HK-2 (cell line): ENCODE data around the gene GTF2H3.
"Not testable (repeated sequence)": the region's sequence is repeated elsewhere in the genome, so short reads cannot be mapped to it uniquely, and the experiment has no call there.

ENCODE experiments used
- DNase-seq: peaks from one replicate; pipeline ENCODE4 v3.0.0-alpha.2; 2018; ENCODE audit not compliant: unreplicated experiment

Gene GTF2H3

DNA sequence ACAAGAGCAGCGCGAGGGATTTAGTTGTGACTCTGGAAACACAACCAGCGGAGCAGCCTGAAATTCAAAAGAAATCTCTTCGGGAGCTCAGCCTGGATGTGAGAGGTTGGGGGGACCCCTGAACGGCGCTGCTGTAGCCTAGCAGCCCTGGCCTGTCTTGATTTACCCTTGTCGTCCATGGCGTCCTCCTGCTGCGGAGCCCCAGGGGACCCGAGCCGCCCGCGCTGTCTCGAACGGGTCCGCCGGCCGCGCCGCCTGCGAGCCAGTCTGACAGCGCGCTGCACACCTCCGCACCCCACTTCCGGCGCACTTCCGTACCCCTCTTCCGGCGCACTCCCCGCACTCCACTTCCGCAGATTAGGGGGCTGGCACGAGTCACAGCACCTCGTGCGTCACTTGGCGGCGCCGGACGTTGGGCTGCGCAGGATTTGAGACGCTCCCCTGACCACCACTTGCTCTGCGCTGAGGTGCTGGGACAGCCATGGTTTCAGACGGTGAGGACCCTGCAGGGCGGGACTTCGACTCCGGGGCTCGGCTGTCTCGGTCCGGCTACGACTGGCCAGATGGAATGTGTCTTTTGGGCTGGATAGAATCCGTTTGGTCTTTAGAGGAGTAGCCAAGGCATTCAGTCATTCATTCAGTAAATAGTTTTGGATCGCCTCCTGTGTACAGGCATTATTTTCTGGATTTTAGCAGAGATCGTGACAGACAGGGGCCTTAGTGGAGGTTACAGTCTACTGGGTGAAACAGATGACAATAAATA lies at the start of gene GTF2H3, which contains the start of gene EIF2B1:
GTF2H3 (plus strand) TSS at position 451 of the 763 bp plus-strand sequence; CDS start at position 482, 31 bp downstream.
EIF2B1 (minus strand) TSS at position 308 of the 763 bp plus-strand sequence; CDS start at position 179, 129 bp downstream.
- peak; percentile 95 for DNase-seq

GRCh38 chr12:123591702-123592481 lies 41.7 kb upstream of the GTF2H3 start:
- no peak for DNase-seq

DNA sequence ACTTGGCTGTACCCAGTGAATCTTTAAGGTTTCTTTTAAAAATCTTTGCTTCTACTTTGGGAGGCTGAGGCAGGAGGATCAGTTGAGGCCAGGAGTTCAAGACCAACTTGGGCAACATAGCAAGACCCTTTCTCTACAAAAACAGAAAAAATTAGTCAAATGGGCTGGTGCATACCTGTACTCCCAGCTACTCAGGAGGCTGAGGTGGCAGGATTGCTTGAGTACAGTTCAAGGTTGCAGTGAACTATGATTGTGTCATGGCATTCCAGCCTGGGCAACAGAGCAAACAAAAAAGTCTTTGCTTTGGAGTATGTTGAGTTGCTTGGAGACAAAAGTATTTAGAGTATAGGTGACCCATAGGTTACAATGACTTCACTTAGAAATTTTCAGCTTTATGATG lies 37.9 kb upstream of the GTF2H3 start:
- no peak for DNase-seq

DNA sequence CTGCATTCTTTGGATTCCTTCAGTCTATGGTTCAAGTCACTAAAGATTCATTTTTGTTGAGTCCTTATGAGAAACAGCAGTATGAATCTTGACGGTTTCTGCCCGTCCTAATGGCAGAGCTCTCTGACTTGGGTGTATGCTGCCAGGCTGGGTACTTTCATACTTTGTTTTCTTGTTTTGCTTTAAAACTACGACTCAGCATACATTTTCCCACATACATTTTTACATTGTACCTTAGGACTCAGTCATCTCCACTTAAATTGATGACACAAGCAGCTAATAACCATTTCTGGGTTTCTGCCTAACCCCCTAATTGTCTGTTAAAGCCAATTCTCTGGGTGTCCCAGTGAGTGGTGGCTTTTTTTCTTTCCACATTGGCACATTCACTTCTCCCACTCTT lies 36.5 kb upstream of the GTF2H3 start:
- DNase-seq = no peak

DNA sequence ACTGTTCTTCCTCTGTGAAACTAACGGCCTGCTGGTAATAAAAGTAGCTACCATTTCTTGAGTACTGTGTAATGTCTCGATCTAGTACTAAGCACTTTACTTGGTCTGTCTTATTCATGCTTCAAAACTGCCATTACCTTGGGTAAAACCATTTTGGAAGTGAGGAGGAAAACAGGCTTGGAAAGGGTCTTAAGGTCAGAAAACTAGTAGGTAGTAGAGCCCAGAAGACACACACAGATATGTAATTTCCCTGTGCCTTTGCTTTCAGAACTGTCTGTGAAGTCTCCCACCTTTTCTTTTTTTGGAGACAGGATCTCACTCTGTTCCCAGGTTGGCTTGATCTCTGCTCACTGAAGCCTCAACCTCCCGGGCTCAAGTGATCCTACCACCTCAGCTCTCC lies 35.1 kb upstream of the GTF2H3 start:
- DNase-seq = no peak

DNA sequence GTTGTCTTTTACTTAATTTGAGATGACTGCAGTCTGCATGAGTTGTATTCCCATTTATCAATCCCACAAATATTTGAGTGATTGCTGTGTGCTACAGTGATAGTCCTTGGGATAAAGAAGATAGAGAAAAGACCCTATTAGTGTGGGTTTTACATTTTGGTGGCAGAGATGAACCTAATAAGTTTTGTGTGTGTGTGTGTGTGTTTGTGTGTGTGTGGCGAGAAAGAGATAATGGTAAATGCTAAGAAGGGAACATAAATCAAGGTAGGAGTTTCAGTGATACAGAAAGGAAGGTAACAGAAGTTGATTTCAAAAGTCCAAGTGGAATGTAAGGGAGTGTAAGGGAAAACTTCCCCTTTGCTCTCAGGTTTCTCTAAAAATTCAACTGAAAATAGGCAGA lies 34.3 kb upstream of the GTF2H3 start:
- DNase-seq = no peak

- DNase-seq = no peak
These were observed 33.9 kb upstream of the GTF2H3 start for GRCh38 chr12:123599721-123600120.

- peak; percentile 84 for DNase-seq
These were observed 31.8 kb upstream of the GTF2H3 start, which contains the start of gene DDX55 for GRCh38 chr12:123601602-123602489. TSS of gene DDX55 (plus strand) at chr12:123602099. CDS start at chr12:123602149, 50 bp downstream.

DNA sequence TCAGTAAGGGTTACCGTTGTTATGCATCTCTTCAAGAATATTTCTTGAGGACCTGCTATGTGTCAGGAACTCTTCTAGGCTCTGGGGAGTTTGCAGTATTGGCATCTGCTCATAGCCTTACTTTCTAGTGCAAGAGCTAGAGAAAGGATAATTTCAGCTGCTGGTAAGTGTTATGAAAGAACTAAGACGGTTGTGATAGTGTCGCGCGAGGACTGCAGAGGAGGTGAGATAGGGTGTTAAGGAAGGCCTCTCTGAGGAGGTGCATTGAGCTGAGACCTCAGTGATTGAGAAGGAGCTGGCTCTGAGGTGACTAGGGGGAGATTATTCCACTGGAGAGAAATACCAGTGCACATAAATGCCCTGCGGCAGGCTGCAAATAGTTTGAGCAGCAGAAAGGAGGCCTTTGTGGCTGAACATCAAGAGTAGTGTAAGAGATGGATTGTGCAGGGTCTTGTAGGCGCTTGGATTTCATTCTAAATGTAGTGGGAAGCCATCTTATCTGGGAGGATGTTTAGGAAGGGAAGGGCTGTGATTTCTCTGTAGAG lies 30.9 kb upstream of the GTF2H3 start:
- DNase-seq = peak; percentile 10

DNA sequence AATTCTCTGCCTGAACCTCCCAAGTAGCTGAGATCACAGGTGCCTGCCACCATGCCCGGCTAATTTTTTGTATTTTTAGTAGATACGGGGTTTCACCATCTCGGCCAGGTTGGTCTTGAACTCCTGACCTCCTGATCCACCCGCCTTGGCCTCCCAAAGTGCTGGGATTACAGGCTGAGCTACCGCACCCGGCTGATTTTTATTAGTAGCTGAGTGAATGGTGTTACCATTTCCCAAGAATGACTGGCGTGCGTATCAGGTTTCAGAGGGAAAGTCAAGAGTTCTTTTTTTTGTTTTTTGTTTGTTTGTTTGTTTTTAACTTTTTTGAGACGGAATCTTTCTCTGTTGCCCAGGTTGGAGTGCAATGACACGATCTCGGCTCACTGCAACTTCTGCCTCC lies 30.1 kb upstream of the GTF2H3 start:
- DNase-seq = not testable (repeated sequence)

GRCh38 chr12:123607756-123608155 lies 25.9 kb upstream of the GTF2H3 start:
- no peak for DNase-seq

DNA sequence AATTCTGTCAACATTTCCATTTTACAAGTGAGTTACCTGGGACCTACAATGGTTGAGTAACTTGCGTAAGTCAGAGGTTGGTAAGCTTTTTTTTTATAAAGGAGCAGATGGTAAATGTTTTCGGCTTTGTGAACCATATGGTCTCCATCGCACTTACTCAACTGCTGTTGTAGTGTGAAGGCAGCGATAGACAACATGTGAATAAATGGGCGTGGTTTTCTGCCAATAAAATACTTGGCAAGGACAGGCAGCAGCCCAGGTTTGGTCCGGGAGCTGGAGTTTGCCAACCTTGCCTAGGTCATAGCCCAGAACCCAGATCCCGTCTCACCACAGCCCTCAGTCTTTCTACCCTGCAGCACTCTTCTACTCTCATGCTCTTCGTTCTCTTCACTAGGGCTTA lies 25.4 kb upstream of the GTF2H3 start:
- no peak for DNase-seq

- no peak for DNase-seq
These were observed 19.5 kb upstream of the GTF2H3 start for GRCh38 chr12:123614110-123614509.

GRCh38 chr12:123614531-123614930 lies 19.1 kb upstream of the GTF2H3 start:
- DNase-seq = no peak

DNA sequence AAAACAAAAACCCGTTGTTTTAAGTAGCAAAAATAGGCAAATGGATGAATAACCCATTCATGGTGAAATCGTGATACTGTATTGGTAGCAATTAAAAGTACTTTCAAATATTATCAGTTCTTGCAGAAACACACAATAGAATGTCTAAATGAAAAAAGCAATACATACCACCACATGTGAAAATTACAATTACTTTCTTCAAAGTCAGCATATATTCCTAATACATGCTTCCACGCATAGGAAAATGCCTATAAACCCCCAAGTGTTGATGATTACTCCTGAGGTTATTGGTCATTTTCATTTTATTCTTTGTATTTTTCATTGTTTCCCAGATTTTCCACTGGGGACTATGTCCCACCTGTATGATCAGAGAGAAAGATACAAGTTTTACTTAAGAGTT lies 16.5 kb upstream of the GTF2H3 start:
- DNase-seq = no peak

DNA sequence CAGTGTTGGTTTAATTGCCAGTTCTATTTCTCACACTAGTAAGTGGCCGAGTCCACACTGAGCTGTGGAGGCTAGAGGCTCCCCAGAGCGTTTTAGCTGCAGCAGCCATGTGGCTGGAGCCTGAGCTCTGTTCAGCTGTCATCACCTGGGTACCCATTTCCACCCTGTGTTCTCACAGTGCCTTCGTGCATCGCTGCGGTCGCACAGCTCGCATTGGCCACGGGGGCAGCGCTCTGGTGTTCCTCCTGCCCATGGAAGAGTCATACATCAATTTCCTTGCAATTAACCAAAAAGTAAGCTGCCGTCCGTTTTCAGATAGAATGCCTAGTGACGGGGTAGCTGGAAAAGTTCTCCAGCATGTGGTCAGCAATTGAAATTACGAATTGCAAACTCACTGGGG lies 16.0 kb upstream of the GTF2H3 start:
- no peak for DNase-seq

DNA sequence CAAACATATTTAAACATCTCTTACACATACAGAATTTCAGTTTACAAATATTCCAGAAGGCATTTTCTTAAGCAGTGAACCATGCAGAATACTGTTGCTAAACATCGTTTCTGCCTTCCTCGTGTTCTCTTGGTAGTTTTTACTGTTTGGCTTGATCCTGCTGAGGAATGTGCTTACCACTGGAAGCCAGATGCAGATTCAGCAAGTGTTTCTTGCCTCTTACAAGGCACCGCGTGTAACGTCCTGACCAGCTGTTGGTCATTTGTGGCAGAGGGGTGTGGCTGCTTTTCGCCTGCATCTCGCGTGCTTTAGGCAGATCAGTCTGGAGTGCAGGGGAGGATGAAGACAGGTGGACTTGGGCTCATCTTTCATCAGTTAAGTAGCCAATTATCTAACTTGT lies 12.5 kb upstream of the GTF2H3 start:
- DNase-seq = no peak

- DNase-seq = no peak
These were observed 11.8 kb upstream of the GTF2H3 start for GRCh38 chr12:123621619-123622530.

GRCh38 chr12:123634142-123634561 lies 523 bp downstream of the GTF2H3 start:
- peak; percentile 9 for DNase-seq

- DNase-seq = no peak
These were observed 10.3 kb downstream of the GTF2H3 start for GRCh38 chr12:123643911-123644310.
